HEK293T (cell line): ENCODE data around the gene TPH1.

Experiments
- ELF4 ChIP-seq: fragments of 450-650 bp; IDR thresholded peaks from 2 replicates; pipeline ENCODE4 v1.6.1; 2017; ENCODE audit warnings: antibody characterized with exemption
- FOXA1 ChIP-seq: fragments of 450-650 bp; IDR thresholded peaks from 2 replicates; pipeline ENCODE4 v1.6.1; 2016; ENCODE audit warnings: mild to moderate bottlenecking
- FOXK2 ChIP-seq: fragments of 450-650 bp; IDR thresholded peaks from 2 replicates; pipeline ENCODE4 v1.6.1; 2016; ENCODE audit warnings: mild to moderate bottlenecking
- HDGF ChIP-seq: fragments of 450-650 bp; IDR thresholded peaks from 2 replicates; pipeline ENCODE4 v1.6.1; 2017; ENCODE audit warnings: antibody characterized with exemption, borderline replicate concordance
- LEF1 ChIP-seq: fragments of 450-650 bp; IDR thresholded peaks from 2 replicates; pipeline ENCODE4 v1.6.1; 2017; ENCODE audit warnings: mild to moderate bottlenecking, borderline replicate concordance
- SP1 ChIP-seq: fragments of 450-650 bp; IDR thresholded peaks from 2 replicates; pipeline ENCODE4 v1.6.1; 2017

DNA sequence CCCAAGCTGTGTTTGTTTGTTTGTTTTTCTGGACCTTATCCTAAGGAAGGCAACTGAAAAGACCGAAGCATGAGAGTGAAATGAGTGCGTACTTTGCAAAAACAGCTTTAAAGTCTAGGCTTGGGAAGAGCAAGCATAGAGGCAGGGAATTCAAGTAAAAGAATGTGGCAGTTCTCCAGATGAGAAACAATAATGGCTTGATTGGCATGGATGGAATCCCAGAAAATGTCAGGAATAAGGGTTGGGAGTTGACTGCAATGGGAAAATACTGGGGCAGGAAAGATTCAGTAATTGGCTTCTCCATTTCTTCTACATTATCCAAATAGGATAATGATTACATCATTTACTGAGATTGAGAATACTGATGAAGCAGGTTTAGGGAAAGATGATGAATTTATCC lies 42.3 kb upstream of the TPH1 start:
- no peak for TF ChIP-seq SP1
- no peak for TF ChIP-seq ELF4
- TF ChIP-seq LEF1: no peak
- TF ChIP-seq FOXA1: no peak
- no peak for TF ChIP-seq HDGF
- TF ChIP-seq FOXK2: no peak
